Measurements from ENCODE around the gene SLC66A3. TPM values are rescaled to one million over a fixed set of nuclear protein-coding genes. Genes with fewer than 3 reads are reported as not detected.

SLC66A3 gene
- polyA plus RNA-seq, 1 donor from 2014 or later, result 7.0 TPM

DNA sequence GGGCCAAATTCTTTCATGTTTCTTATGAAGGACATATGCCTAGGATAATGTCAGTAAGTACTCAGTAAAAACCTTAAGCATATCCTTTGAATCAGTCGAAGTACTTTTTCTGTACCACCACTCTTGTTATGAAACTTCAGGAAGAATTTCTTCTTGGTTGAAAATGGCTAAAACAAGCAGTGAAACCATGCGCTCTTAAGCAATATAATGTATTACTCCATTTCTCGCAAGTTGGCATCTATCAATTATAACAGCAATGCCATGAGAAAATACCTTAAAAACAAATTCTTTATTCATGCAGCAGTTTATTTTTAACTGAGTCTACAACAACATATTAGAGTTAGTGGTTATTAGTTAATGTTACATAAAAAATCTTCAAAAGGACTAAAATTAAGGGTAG is 41.0 kb downstream of the SLC66A3 start:
- peaks cover 17% of the 10 kb centered on the region for H3K36me3 ChIP-seq (ENCODE audit: insufficient read depth, low read length)
- no peak overlapping the region for H3K27ac ChIP-seq (ENCODE audit: low read length)
- H3K9ac ChIP-seq (ENCODE audit: low read length), result no peak overlapping the region
- TF ChIP-seq RAD21 (conservative IDR thresholded peaks at IDR 0.05) (no peak), TAF1 (IDR thresholded peaks at IDR 0.05; ENCODE audit: low read depth) (no peak), EZH2 (IDR thresholded peaks at IDR 0.05; ENCODE audit: borderline replicate concordance, insufficient read depth, low read length, poor library complexity, severe bottlenecking) (no peak)
- H3K9me3 ChIP-seq (ENCODE audit: low read length), result no peaks in the 10 kb centered on the region
- no peak overlapping the region for H3K4me3 ChIP-seq (ENCODE audit: low read length)
- H3K9me2 ChIP-seq (ENCODE audit: insufficient read depth, low read length), result no peaks in the 10 kb centered on the region
- no peaks in the 10 kb centered on the region for H4K20me1 ChIP-seq (ENCODE audit: insufficient read depth)
- H3K4me2 ChIP-seq (ENCODE audit: low read length), result no peak overlapping the region
- H3F3A ChIP-seq (ENCODE audit: insufficient read depth, low read length, poor library complexity, severe bottlenecking), result no peaks in the 10 kb centered on the region
- H3K79me2 ChIP-seq (replicated peaks; ENCODE audit: insufficient read depth, low read length), result no peaks in the 10 kb centered on the region
- no peak overlapping the region for H2AFZ ChIP-seq (ENCODE audit: low read depth, low read length)
- H3K27me3 ChIP-seq (ENCODE audit: insufficient read depth, low read depth, low read length), result no peaks in the 10 kb centered on the region

DNA sequence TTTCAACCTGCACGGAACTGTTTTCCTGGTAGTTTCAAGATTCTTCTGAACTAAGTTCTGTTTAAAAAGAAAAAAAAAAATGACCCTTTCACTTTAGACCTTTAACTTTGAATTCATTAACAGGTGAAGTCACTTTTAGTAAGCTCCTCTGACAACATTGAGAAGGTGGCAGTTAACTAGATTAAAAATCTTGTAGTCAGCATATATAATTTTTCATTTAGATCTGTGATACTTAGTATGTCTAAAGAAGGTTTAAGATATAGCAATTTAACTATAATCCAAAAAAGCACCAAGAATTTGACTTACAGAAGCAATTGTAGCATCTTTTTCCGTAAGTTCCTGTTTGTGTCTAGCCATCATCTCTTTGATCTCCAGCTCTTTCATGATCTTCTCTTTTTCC is 45.4 kb downstream of the SLC66A3 start:
- H3K27ac ChIP-seq (ENCODE audit: low read length), result no peak overlapping the region
- no peak overlapping the region for H3K4me2 ChIP-seq (ENCODE audit: low read length)
- no peak overlapping the region for H3K4me3 ChIP-seq (ENCODE audit: low read length)
- no peak overlapping the region for H3K9ac ChIP-seq (ENCODE audit: low read length)
- H3K36me3 ChIP-seq (ENCODE audit: insufficient read depth, low read length), result peaks cover 10% of the 10 kb centered on the region
- H2AFZ ChIP-seq (ENCODE audit: low read depth, low read length), result no peak overlapping the region
- TF ChIP-seq SMC3 (conservative IDR thresholded peaks at IDR 0.05; ENCODE audit: poor library complexity), result no peak
- TF ChIP-seq, protein P1, sequence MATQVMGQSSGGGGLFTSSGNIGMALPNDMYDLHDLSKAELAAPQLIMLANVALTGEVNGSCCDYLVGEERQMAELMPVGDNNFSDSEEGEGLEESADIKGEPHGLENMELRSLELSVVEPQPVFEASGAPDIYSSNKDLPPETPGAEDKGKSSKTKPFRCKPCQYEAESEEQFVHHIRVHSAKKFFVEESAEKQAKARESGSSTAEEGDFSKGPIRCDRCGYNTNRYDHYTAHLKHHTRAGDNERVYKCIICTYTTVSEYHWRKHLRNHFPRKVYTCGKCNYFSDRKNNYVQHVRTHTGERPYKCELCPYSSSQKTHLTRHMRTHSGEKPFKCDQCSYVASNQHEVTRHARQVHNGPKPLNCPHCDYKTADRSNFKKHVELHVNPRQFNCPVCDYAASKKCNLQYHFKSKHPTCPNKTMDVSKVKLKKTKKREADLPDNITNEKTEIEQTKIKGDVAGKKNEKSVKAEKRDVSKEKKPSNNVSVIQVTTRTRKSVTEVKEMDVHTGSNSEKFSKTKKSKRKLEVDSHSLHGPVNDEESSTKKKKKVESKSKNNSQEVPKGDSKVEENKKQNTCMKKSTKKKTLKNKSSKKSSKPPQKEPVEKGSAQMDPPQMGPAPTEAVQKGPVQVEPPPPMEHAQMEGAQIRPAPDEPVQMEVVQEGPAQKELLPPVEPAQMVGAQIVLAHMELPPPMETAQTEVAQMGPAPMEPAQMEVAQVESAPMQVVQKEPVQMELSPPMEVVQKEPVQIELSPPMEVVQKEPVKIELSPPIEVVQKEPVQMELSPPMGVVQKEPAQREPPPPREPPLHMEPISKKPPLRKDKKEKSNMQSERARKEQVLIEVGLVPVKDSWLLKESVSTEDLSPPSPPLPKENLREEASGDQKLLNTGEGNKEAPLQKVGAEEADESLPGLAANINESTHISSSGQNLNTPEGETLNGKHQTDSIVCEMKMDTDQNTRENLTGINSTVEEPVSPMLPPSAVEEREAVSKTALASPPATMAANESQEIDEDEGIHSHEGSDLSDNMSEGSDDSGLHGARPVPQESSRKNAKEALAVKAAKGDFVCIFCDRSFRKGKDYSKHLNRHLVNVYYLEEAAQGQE (IDR thresholded peaks at IDR 0.05; ENCODE audit: borderline replicate concordance), result no peak
- no peaks in the 10 kb centered on the region for H3K9me2 ChIP-seq (ENCODE audit: insufficient read depth, low read length)
- H3K79me2 ChIP-seq (replicated peaks; ENCODE audit: insufficient read depth, low read length), result no peaks in the 10 kb centered on the region
- H4K20me1 ChIP-seq (ENCODE audit: insufficient read depth), result no peaks in the 10 kb centered on the region
- H3K27me3 ChIP-seq (ENCODE audit: insufficient read depth, low read depth, low read length), result no peaks in the 10 kb centered on the region
- no peaks in the 10 kb centered on the region for H3F3A ChIP-seq (ENCODE audit: insufficient read depth, low read length, poor library complexity, severe bottlenecking)
- H3K9me3 ChIP-seq (ENCODE audit: low read length), result no peaks in the 10 kb centered on the region

DNA sequence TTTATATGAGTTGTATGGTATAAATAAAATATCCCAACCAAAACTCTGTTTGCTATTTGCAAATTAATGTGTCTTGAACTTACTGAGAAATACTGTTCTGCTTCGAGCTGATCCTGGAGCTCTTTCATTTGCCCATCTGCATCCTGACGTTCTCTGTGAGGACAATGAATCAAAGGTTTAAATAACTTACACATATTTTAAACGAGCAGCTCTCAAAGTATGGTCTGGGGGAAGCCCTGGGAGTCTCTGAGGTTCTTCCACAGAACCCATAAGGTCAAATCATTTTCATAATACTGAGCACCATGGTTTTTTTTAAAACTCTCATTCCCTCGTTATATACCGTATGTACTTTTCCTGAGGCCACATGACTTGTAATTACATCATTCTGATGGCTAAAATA is 46.7 kb downstream of the SLC66A3 start:
- H3K27me3 ChIP-seq (ENCODE audit: insufficient read depth, low read depth, low read length), result no peaks in the 10 kb centered on the region
- no peaks in the 10 kb centered on the region for H3K79me2 ChIP-seq (replicated peaks; ENCODE audit: insufficient read depth, low read length)
- H3K36me3 ChIP-seq (ENCODE audit: insufficient read depth, low read length), result peaks cover 10% of the 10 kb centered on the region
- H2AFZ ChIP-seq (ENCODE audit: low read depth, low read length), result no peak overlapping the region
- no peak overlapping the region for H3K27ac ChIP-seq (ENCODE audit: low read length)
- TF ChIP-seq, protein P2, sequence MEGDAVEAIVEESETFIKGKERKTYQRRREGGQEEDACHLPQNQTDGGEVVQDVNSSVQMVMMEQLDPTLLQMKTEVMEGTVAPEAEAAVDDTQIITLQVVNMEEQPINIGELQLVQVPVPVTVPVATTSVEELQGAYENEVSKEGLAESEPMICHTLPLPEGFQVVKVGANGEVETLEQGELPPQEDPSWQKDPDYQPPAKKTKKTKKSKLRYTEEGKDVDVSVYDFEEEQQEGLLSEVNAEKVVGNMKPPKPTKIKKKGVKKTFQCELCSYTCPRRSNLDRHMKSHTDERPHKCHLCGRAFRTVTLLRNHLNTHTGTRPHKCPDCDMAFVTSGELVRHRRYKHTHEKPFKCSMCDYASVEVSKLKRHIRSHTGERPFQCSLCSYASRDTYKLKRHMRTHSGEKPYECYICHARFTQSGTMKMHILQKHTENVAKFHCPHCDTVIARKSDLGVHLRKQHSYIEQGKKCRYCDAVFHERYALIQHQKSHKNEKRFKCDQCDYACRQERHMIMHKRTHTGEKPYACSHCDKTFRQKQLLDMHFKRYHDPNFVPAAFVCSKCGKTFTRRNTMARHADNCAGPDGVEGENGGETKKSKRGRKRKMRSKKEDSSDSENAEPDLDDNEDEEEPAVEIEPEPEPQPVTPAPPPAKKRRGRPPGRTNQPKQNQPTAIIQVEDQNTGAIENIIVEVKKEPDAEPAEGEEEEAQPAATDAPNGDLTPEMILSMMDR (IDR thresholded peaks at IDR 0.05; ENCODE audit: poor library complexity, severe bottlenecking), result no peak
- TF ChIP-seq, protein P1 (IDR thresholded peaks at IDR 0.05; ENCODE audit: borderline replicate concordance), result no peak
- TF ChIP-seq EZH2 (IDR thresholded peaks at IDR 0.05; ENCODE audit: borderline replicate concordance, insufficient read depth, low read length, poor library complexity, severe bottlenecking) (no peak), MXI1 (conservative IDR thresholded peaks at IDR 0.05; ENCODE audit: poor library complexity, severe bottlenecking) (no peak), EP300 (conservative IDR thresholded peaks at IDR 0.05; ENCODE audit: poor library complexity, severe bottlenecking) (no peak), POLR2AphosphoS5 (IDR thresholded peaks at IDR 0.05) (no peak), RAD21 (conservative IDR thresholded peaks at IDR 0.05) (no peak), TAF1 (IDR thresholded peaks at IDR 0.05; ENCODE audit: low read depth) (no peak), SMC3 (conservative IDR thresholded peaks at IDR 0.05; ENCODE audit: poor library complexity) (no peak)
- no peak overlapping the region for H3K4me2 ChIP-seq (ENCODE audit: low read length)
- no peak overlapping the region for H3K4me3 ChIP-seq (ENCODE audit: low read length)
- H3K9me3 ChIP-seq (ENCODE audit: low read length), result no peaks in the 10 kb centered on the region
- H4K20me1 ChIP-seq (ENCODE audit: insufficient read depth), result no peaks in the 10 kb centered on the region
- no peaks in the 10 kb centered on the region for H3K9me2 ChIP-seq (ENCODE audit: insufficient read depth, low read length)
- no peak overlapping the region for H3K9ac ChIP-seq (ENCODE audit: low read length)
- no peaks in the 10 kb centered on the region for H3F3A ChIP-seq (ENCODE audit: insufficient read depth, low read length, poor library complexity, severe bottlenecking)

All from neural cell (in vitro differentiated cells).